Trophoblast cell (in vitro differentiated cells and primary cell): ENCODE measurements around the gene C1orf210.

Experiments
- DNase-seq, 2 donors: peaks; one replicate each; pipeline ENCODE4 v3.0.0-alpha.2; 2016
- H2AFZ ChIP-seq: 2 replicates; pipeline ENCODE4 v1.6.1; 2013; ENCODE audit warnings: low read length, moderate library complexity, mild to moderate bottlenecking; ENCODE audit not compliant: insufficient read depth, poor library complexity
- H2AK5ac ChIP-seq: 2 replicates; pipeline ENCODE4 v1.6.1; 2013; ENCODE audit warnings: mild to moderate bottlenecking, low read length
- H2BK120ac ChIP-seq: 2 replicates; pipeline ENCODE4 v1.6.1; 2013; ENCODE audit warnings: low read length, mild to moderate bottlenecking, moderate library complexity; ENCODE audit not compliant: insufficient read depth, poor library complexity
- H2BK12ac ChIP-seq: 2 replicates; pipeline ENCODE4 v1.6.1; 2013; ENCODE audit warnings: mild to moderate bottlenecking, low read length, moderate library complexity
- H2BK5ac ChIP-seq: 2 replicates; pipeline ENCODE4 v1.6.1; 2013; ENCODE audit warnings: low read length, low read depth, moderate library complexity, mild to moderate bottlenecking; ENCODE audit not compliant: poor library complexity
- H3K14ac ChIP-seq: 2 replicates; pipeline ENCODE4 v1.6.1; 2013; ENCODE audit warnings: mild to moderate bottlenecking, low read length
- H3K18ac ChIP-seq: 2 replicates; pipeline ENCODE4 v1.6.1; 2013; ENCODE audit warnings: mild to moderate bottlenecking, low read length
- H3K23ac ChIP-seq: 2 replicates; pipeline ENCODE4 v1.6.1; 2013; ENCODE audit warnings: low read length
- H3K27ac ChIP-seq: 2 replicates; pipeline ENCODE4 v1.5.1; 2013; ENCODE audit warnings: low read depth, mild to moderate bottlenecking, inconsistent platforms, low read length, moderate library complexity
- H3K27me3 ChIP-seq: 2 replicates; pipeline ENCODE4 v1.6.1; 2013; ENCODE audit warnings: inconsistent platforms, mild to moderate bottlenecking, low read length, moderate library complexity; ENCODE audit not compliant: insufficient read depth
- H3K36me3 ChIP-seq, 2 experiments: 1 replicate in 1 of 2; 2 replicates in 1 of 2; pipeline ENCODE4 v1.6.1; 2013; ENCODE audit warnings: low read length in 2 of 2, mild to moderate bottlenecking in 2 of 2, moderate library complexity in 1 of 2; ENCODE audit not compliant: insufficient read depth in 2 of 2, control insufficient read depth in 1 of 2
- H3K4ac ChIP-seq: 2 replicates; pipeline ENCODE4 v1.6.1; 2013; ENCODE audit warnings: low read depth, mild to moderate bottlenecking, low read length, moderate library complexity
- H3K4me1 ChIP-seq, 2 experiments: 1 replicate in 1 of 2; 2 replicates in 1 of 2; pipeline ENCODE4 v1.6.1; 2013; ENCODE audit warnings: low read length in 2 of 2, mild to moderate bottlenecking in 2 of 2, moderate library complexity in 1 of 2; ENCODE audit not compliant: insufficient read depth in 2 of 2, control insufficient read depth in 1 of 2
- H3K4me2 ChIP-seq: 2 replicates; pipeline ENCODE4 v1.6.1; 2013; ENCODE audit warnings: inconsistent platforms, mild to moderate bottlenecking, low read length, moderate library complexity
- H3K4me3 ChIP-seq: 2 replicates; pipeline ENCODE4 v1.5.1; 2013; ENCODE audit warnings: mild to moderate bottlenecking, low read depth, low read length, inconsistent platforms
- H3K79me1 ChIP-seq: one replicate; pipeline ENCODE4 v1.6.1; 2013; ENCODE audit warnings: low read length
- H3K79me2 ChIP-seq: 2 replicates; pipeline ENCODE4 v1.6.1; 2013; ENCODE audit warnings: low read length, mild to moderate bottlenecking; ENCODE audit not compliant: control insufficient read depth, insufficient read depth, poor library complexity
- H3K9ac ChIP-seq: 2 replicates; pipeline ENCODE4 v1.6.1; 2013; ENCODE audit warnings: mild to moderate bottlenecking, low read length
- H3K9me3 ChIP-seq: 2 replicates; pipeline ENCODE4 v1.6.1; 2013; ENCODE audit warnings: low read depth, mild to moderate bottlenecking, control low read depth, inconsistent platforms, low read length; ENCODE audit not compliant: insufficient read depth
- H4K12ac ChIP-seq: 2 replicates; pipeline ENCODE4 v1.6.1; 2013; ENCODE audit warnings: low read depth, mild to moderate bottlenecking, low read length, moderate library complexity
- H4K8ac ChIP-seq: 2 replicates; pipeline ENCODE4 v1.6.1; 2013; ENCODE audit warnings: low read depth, mild to moderate bottlenecking, low read length, moderate library complexity
- H4K91ac ChIP-seq: one replicate; pipeline ENCODE4 v1.6.1; 2013; ENCODE audit warnings: low read depth, mild to moderate bottlenecking, low read length, moderate library complexity
- WGBS: extraction: QIAGEN DNeasy Blood & Tissue Kit; methylation state at CpG from one replicate; pipeline ENCODE4 v1.1.7; 2013; ENCODE audit warnings: missing lambda C conversion rate; ENCODE audit not compliant: insufficient read length, insufficient coverage; ENCODE audit errors: extremely low coverage; 5-methylcytosine and 5-hydroxymethylcytosine counted together

The C1orf210 gene

DNA sequence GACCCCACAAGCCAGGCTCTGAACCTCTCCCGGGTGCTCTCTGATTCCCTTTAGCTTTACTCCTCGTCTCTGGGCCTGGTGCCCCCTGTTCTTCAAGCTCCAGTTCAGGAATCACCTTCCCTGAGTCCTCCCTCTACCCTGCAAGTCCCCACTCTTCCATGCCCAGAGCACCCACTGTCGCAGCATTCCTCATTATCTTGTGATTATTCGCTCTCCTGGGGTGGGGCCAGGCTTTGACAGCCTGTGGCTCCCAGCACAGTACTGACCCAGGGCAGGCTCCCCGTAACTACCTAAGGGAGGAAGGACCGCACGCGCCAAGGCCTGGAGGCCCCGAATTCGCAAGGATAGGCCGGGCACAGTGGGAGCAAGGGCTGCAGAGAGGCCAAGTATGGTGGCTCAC is 734 bp upstream of the C1orf210 start:
- Histone ChIP-seq H3K4me3 (no peak overlapping the region), H2BK12ac (no peak overlapping the region), H4K91ac (no peak overlapping the region), H3K4ac (no peak overlapping the region), H2AFZ (no peak overlapping the region), H3K14ac (no peak overlapping the region), H2BK120ac (no peak overlapping the region), H3K79me1 (no peaks in the 10 kb centered on the region), H3K27me3 (no peaks in the 10 kb centered on the region), H3K27ac (no peak overlapping the region), H3K4me1 (peaks cover 4 to 10% of the 10 kb centered on the region in 2 experiments), H4K8ac (no peak overlapping the region), H3K23ac (no peak overlapping the region), H2BK5ac (no peak overlapping the region), H4K12ac (no peak overlapping the region), H3K36me3 (no peaks in the 10 kb centered on the region), H3K9ac (no peak overlapping the region), H3K18ac (no peak overlapping the region), H3K4me2 (no peak overlapping the region), H3K79me2 (no peaks in the 10 kb centered on the region), H2AK5ac (no peak overlapping the region), H3K9me3 (no peaks in the 10 kb centered on the region)
- no peak for DNase-seq
- WGBS = no CpG with 5 or more reads among the region's 11 CpGs

- Histone ChIP-seq H4K12ac (no peak overlapping the region), H2BK120ac (no peak overlapping the region), H2BK5ac (no peak overlapping the region), H3K36me3 (no peaks in the 10 kb centered on the region), H3K23ac (no peak overlapping the region), H4K91ac (no peak overlapping the region), H3K18ac (no peak overlapping the region), H2BK12ac (no peak overlapping the region), H3K27me3 (no peaks in the 10 kb centered on the region), H3K9ac (no peak overlapping the region), H2AFZ (no peak overlapping the region), H3K27ac (no peak overlapping the region), H3K4ac (no peak overlapping the region), H3K4me1 (peaks cover 4 to 10% of the 10 kb centered on the region in 2 experiments), H2AK5ac (no peak overlapping the region), H3K4me3 (no peak overlapping the region), H4K8ac (no peak overlapping the region), H3K14ac (no peak overlapping the region), H3K9me3 (no peaks in the 10 kb centered on the region), H3K79me2 (no peaks in the 10 kb centered on the region), H3K4me2 (no peak overlapping the region), H3K79me1 (no peaks in the 10 kb centered on the region)
- WGBS = no CpG with 5 or more reads among the region's 12 CpGs
- DNase-seq = no peak
Observed at GRCh38 chr1:43284546-43285110, 753 bp downstream of the C1orf210 start.

GRCh38 chr1:43284065-43284464 is 1.3 kb downstream of the C1orf210 start:
- Histone ChIP-seq H4K12ac (no peak overlapping the region), H2AK5ac (no peak overlapping the region), H2BK5ac (no peak overlapping the region), H3K18ac (no peak overlapping the region), H3K36me3 (no peaks in the 10 kb centered on the region), H2BK120ac (no peak overlapping the region), H3K79me2 (no peaks in the 10 kb centered on the region), H3K4me3 (no peak overlapping the region), H3K4me2 (no peak overlapping the region), H3K4me1 (peaks cover 4 to 10% of the 10 kb centered on the region in 2 experiments), H4K8ac (no peak overlapping the region), H3K23ac (no peak overlapping the region), H4K91ac (no peak overlapping the region), H3K9ac (no peak overlapping the region), H3K9me3 (no peaks in the 10 kb centered on the region), H3K4ac (no peak overlapping the region), H2BK12ac (no peak overlapping the region), H3K27me3 (no peaks in the 10 kb centered on the region), H3K79me1 (no peaks in the 10 kb centered on the region), H3K14ac (no peak overlapping the region), H3K27ac (no peak overlapping the region), H2AFZ (no peak overlapping the region)
- no CpG with 5 or more reads among the region's 3 CpGs for WGBS
- no peak for DNase-seq

DNA sequence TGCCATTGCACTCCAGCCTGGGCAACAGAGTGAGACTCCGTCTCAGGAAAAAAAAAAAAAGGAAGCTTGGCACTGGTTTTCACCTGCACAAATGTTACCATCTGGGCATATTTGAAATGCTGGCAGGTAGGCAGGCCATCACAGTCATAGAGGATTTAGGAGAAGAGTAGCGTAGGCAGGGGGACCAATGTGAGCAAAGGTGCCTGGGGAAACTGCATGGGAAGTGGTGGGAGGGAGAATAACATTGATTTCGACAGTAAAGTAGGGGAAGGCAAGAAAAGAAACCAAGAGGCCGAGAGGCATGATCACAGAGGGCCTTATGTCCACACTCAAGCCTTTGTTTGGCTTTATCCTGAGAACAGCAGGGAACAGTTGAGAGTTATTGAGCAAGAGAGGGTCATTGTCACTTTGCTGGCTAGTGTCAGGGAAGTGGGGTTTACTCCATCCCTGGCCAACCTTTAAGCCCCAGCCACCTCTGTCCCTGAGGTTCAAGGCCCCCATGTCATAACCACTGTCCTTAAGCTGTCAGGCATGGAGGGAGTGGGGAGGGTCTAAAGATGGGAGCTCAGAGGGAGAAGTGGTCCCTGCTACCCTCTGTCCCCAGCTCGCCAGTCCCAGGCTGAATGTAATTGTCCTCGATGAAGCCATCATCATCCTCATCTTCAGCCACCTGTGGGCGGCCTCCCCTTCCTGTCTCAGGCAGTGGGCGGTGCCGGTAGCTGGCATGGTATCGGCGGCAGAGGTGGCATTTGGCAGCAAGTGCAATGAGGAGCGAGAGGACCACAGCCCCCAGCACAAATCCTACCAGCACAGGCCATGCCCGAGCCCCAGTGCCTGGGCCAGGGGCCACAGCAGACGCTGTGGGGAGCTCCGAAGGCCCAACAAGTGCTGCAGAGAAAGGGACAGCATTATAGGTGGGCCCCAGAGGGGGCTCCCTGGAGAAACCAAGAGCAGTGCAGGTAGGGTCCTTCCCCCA is 2.9 kb downstream of the C1orf210 start:
- H3K9ac ChIP-seq = no peak overlapping the region

More for the DNA sequence above, 2.9 kb downstream of the C1orf210 start:
- H4K91ac ChIP-seq = no peak overlapping the region
- DNase-seq = no peak
- no peak overlapping the region for H3K4ac ChIP-seq
- H3K36me3 ChIP-seq = no peaks in the 10 kb centered on the region
- H3K9me3 ChIP-seq = no peaks in the 10 kb centered on the region
- no CpG with 5 or more reads among the region's 15 CpGs for WGBS
- H2BK120ac ChIP-seq = no peak overlapping the region
- no peak overlapping the region for H4K8ac ChIP-seq
- no peak overlapping the region for H2BK12ac ChIP-seq
- no peak overlapping the region for H2BK5ac ChIP-seq
- no peak overlapping the region for H3K23ac ChIP-seq
- no peak overlapping the region for H4K12ac ChIP-seq
- no peak overlapping the region for H2AFZ ChIP-seq
- no peaks in the 10 kb centered on the region for H3K79me2 ChIP-seq
- no peak overlapping the region for H3K4me3 ChIP-seq
- H3K79me1 ChIP-seq = no peaks in the 10 kb centered on the region
- H3K27ac ChIP-seq = no peak overlapping the region
- no peaks in the 10 kb centered on the region for H3K27me3 ChIP-seq
- H3K14ac ChIP-seq = no peak overlapping the region
- no peak overlapping the region for H2AK5ac ChIP-seq
- H3K18ac ChIP-seq = no peak overlapping the region
- H3K4me1 ChIP-seq = peaks cover 4 to 10% of the 10 kb centered on the region in 2 experiments
- H3K4me2 ChIP-seq = no peak overlapping the region
